Neutrophil (primary cell): Measurements from ENCODE around the gene MYL4.

Source experiments
- H3K27ac ChIP-seq: fragments of 200-600 bp; sonication (generic); 2 replicates; pipeline ENCODE4 v1.5.1; 2016; ENCODE audit warnings: mild to moderate bottlenecking, moderate library complexity
- H3K27me3 ChIP-seq: fragments of 200-600 bp; sonication (generic); 2 replicates; pipeline ENCODE4 v1.6.0; 2016; ENCODE audit warnings: mild to moderate bottlenecking
- H3K36me3 ChIP-seq: fragments of 200-600 bp; sonication (generic); 2 replicates; pipeline ENCODE4 v1.5.1; 2017
- H3K4me1 ChIP-seq, 2 experiments: fragments of 200-600 bp in 1 of 2; sonication (generic) in 1 of 2; 1 replicate in 1 of 2; 2 replicates in 1 of 2; pipeline versions ENCODE4 v1.5.1 to v1.6.1; 2013 to 2016; ENCODE audit warnings: low read depth in 1 of 2, low read length in 1 of 2, mild to moderate bottlenecking in 1 of 2, moderate library complexity in 1 of 2; ENCODE audit not compliant: control insufficient read depth in 1 of 2, insufficient read depth in 1 of 2
- H3K4me3 ChIP-seq, 2 experiments: fragments of 200-600 bp in 1 of 2; sonication (generic) in 1 of 2; 1 replicate in 1 of 2; 2 replicates in 1 of 2; pipeline ENCODE4 v1.5.1; 2013 to 2016; ENCODE audit warnings: low read depth in 1 of 2, low read length in 1 of 2, mild to moderate bottlenecking in 1 of 2, moderate library complexity in 1 of 2
- H3K9me3 ChIP-seq: fragments of 200-600 bp; sonication (generic); 2 replicates; pipeline ENCODE4 v1.5.1; 2016
- CTCF ChIP-seq: fragments of 200-600 bp; sonication (generic); IDR thresholded peaks from 2 replicates; pipeline ENCODE4 v1.5.1; 2016; ENCODE audit warnings: antibody characterized with exemption

Gene MYL4

DNA sequence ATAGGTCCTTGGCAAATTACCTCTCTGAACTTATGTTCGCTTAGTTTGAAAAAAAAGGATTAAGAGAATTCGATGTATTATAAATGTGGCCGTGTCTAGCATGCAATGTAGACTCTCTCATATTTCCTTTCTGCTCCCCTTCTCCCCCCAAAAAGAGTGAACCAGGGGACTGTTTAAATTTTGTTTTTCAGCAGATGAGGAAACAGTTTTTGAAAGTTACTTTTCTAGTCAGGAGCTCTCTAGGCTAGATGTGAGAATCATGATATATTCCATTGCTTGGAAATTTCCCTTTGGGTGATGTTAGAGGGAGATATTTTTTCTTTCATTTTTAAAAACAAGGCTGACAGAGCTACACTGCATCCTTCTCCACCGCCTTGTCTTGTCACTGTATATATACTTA lies 18.9 kb upstream of the MYL4 start:
- Histone ChIP-seq H3K27ac (no peak overlapping the region), H3K4me1 (peaks cover 18% of the 10 kb centered on the region in 2 experiments), H3K27me3 (no peaks in the 10 kb centered on the region), H3K36me3 (no peaks in the 10 kb centered on the region), H3K9me3 (no peaks in the 10 kb centered on the region), H3K4me3 (peak overlapping the region in 1 of 2 experiments; percentile 92)
- TF ChIP-seq CTCF = no peak

DNA sequence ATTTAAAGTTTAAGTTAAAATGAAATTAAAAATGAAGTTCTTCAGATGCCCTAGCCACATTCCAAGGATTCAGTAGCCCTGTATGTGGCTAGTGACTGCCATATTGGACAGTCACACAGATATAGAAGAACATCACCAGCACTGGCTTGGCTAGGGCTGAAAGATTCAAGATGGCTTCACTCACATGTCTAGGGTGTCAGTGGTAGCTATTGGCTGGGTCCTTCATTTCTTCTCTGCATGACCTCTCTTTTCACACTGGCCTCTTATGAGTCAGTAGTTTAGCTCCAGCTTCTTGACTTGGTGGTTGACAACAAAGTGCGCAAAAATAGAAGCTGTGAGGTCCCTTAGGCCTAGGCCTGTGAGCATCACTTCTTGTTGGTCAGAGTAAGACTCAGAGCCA lies 18.4 kb upstream of the MYL4 start:
- Histone ChIP-seq H3K36me3 (no peaks in the 10 kb centered on the region), H3K4me3 (no peak overlapping the region), H3K27me3 (no peaks in the 10 kb centered on the region), H3K4me1 (peaks cover 18% of the 10 kb centered on the region in 2 experiments), H3K9me3 (no peaks in the 10 kb centered on the region), H3K27ac (no peak overlapping the region)
- TF ChIP-seq CTCF = no peak

DNA sequence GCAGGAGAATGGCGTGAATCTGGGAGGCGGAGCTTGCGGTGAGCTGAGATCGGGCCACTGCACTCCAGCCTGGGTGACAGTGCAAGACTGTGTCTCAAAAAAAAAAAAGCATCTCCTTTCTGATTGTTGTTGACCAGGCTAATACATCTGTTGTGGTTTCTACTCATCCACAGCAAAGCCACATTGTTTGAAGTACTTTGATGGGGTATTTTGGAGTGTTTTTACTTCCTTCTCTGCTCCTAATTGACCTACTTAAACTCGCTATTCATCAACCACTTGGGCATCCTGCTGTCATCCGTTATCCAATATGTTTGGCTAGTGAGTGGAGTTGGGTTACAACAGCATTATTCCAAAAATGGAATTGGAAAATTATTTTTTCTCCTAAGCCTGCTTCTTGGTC lies 16.6 kb upstream of the MYL4 start:
- H3K9me3 ChIP-seq = no peaks in the 10 kb centered on the region
- no peak for TF ChIP-seq CTCF
- H3K36me3 ChIP-seq = no peaks in the 10 kb centered on the region
- no peak overlapping the region for H3K4me3 ChIP-seq
- no peaks in the 10 kb centered on the region for H3K27me3 ChIP-seq
- no peak overlapping the region for H3K27ac ChIP-seq
- H3K4me1 ChIP-seq = peaks cover 18% of the 10 kb centered on the region in 2 experiments

DNA sequence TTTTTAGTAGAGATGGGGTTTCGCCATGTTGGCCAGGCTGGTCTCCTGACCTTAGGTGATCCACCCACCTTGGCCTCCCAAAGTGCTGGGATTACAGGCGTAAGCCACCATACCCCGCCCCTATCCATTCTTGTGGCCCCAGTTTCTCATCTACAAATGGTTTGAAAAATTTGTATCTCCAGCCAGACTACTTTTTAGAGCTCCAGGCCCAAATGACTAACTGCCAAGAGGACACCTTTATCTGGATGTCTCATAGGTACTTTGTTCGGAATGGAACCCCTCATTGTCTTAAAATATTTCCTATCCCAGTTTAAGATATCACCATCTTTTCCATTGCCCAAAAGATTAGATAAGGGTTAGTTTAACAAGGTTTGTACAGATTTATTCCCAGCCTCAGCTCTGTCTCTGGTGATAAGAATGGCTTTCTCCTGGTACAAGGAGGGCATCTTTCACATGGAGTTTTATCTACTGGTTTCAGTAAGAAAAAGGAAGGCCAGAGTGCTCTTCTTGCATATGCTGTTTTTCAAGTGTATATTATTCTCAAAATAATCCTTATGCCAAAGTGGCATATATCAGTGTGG lies 15.1 kb upstream of the MYL4 start:
- Histone ChIP-seq H3K9me3 (no peaks in the 10 kb centered on the region), H3K27me3 (no peaks in the 10 kb centered on the region), H3K36me3 (no peaks in the 10 kb centered on the region), H3K4me1 (peaks cover 4 to 6% of the 10 kb centered on the region in 2 experiments), H3K27ac (no peak overlapping the region), H3K4me3 (no peak overlapping the region)
- TF ChIP-seq CTCF = no peak

- no peak for TF ChIP-seq CTCF
- Histone ChIP-seq H3K36me3 (no peaks in the 10 kb centered on the region), H3K27me3 (no peaks in the 10 kb centered on the region), H3K4me1 (peaks cover 12 to 13% of the 10 kb centered on the region in 2 experiments), H3K4me3 (no peak overlapping the region), H3K27ac (no peak overlapping the region), H3K9me3 (no peaks in the 10 kb centered on the region)
Observed at GRCh38 chr17:47197821-47198220, 11.3 kb upstream of the MYL4 start.
